CD14-positive monocyte (primary cell): Measurements from ENCODE around the gene RNF113B. TPM values are rescaled to one million over a fixed set of nuclear protein-coding genes. Genes with fewer than 3 reads are reported as not detected.

Experiments used
- DNase-seq, 3 donors: peaks; one replicate each; pipeline ENCODE4 v3.0.0-alpha.2; 2011 to 2022
- H2AFZ ChIP-seq: 2 replicates; pipeline ENCODE4 v1.6.0; 2012; ENCODE audit warnings: mild to moderate bottlenecking, low read depth, low read length, inconsistent platforms; ENCODE audit not compliant: insufficient read depth, poor library complexity, severe bottlenecking
- H3K27ac ChIP-seq, 2 donors: 1 replicate in 1 of 2; 2 replicates in 1 of 2; pipeline ENCODE4 v1.5.1; 2012 to 2013; ENCODE audit warnings: low read length in 2 of 2, control low read depth in 1 of 2, inconsistent platforms in 1 of 2, low read depth in 1 of 2, mild to moderate bottlenecking in 1 of 2
- H3K27me3 ChIP-seq, 2 donors: one replicate each; pipeline versions ENCODE4 v1.6.0 to v1.6.1; 2011 to 2013; ENCODE audit warnings: low read length in 2 of 2; ENCODE audit not compliant: control insufficient read depth in 2 of 2, insufficient read depth in 2 of 2
- H3K36me3 ChIP-seq, 2 donors: replicated peaks in 1 of 2; 1 replicate in 1 of 2; 2 replicates in 1 of 2; pipeline versions ENCODE4 v1.5.1 to v1.6.1; 2012 to 2013; ENCODE audit warnings: low read length in 2 of 2, control low read depth in 1 of 2, inconsistent platforms in 1 of 2, mild to moderate bottlenecking in 1 of 2; ENCODE audit not compliant: insufficient read depth in 2 of 2, control insufficient read depth in 1 of 2
- H3K4me1 ChIP-seq, 2 donors: 1 replicate in 1 of 2; 2 replicates in 1 of 2; pipeline versions ENCODE4 v1.5.1 to v1.6.1; 2012 to 2013; ENCODE audit warnings: low read length in 2 of 2, control low read depth in 1 of 2, inconsistent platforms in 1 of 2, mild to moderate bottlenecking in 1 of 2, moderate library complexity in 1 of 2; ENCODE audit not compliant: insufficient read depth in 2 of 2, control insufficient read depth in 1 of 2
- H3K4me2 ChIP-seq: replicated peaks from 2 replicates; pipeline ENCODE3; 2012; ENCODE audit warnings: low read length, moderate library complexity, mild to moderate bottlenecking; ENCODE audit not compliant: poor library complexity, severe bottlenecking; ENCODE audit errors: extremely low read depth
- H3K4me3 ChIP-seq, 3 experiments: fragments of 200-600 bp in 1 of 3; sonication (generic) in 1 of 3; replicated peaks in 1 of 3; 1 replicate in 2 of 3; 2 replicates in 1 of 3; pipeline ENCODE4 v1.5.1; 2011 to 2013; ENCODE audit warnings: low read length in 3 of 3, mild to moderate bottlenecking in 3 of 3, control low read depth in 2 of 3, low read depth in 2 of 3, inconsistent platforms in 1 of 3, moderate library complexity in 1 of 3
- H3K79me2 ChIP-seq: 2 replicates; pipeline ENCODE4 v1.6.0; 2012; ENCODE audit warnings: mild to moderate bottlenecking, control low read depth, inconsistent platforms, low read length, moderate library complexity; ENCODE audit not compliant: insufficient read depth
- H3K9ac ChIP-seq: 2 replicates; pipeline ENCODE4 v1.6.0; 2017; ENCODE audit warnings: low read length, mild to moderate bottlenecking; ENCODE audit not compliant: insufficient read depth, poor library complexity, severe bottlenecking
- H3K9me3 ChIP-seq, 2 donors: replicated peaks in 1 of 2; 1 replicate in 1 of 2; 2 replicates in 1 of 2; pipeline versions ENCODE4 v1.5.1 to v1.6.1; 2012 to 2013; ENCODE audit warnings: low read length in 2 of 2, control low read depth in 1 of 2; ENCODE audit not compliant: control insufficient read depth in 1 of 2, insufficient read depth in 1 of 2
- H4K20me1 ChIP-seq: 2 replicates; pipeline ENCODE4 v1.6.0; 2012; ENCODE audit warnings: mild to moderate bottlenecking, low read length, control low read depth, moderate library complexity; ENCODE audit not compliant: insufficient read depth
- H3K27ac Mint-ChIP-seq, 7 donors: one replicate each; pipeline ENCODE4 v1.8.0; 2020; ENCODE audit warnings: mild to moderate bottlenecking in 7 of 7, mixed read lengths in 7 of 7, moderate library complexity in 6 of 7, inconsistent platforms in 2 of 7
- H3K27me3 Mint-ChIP-seq, 3 donors: one replicate each; pipeline ENCODE4 v1.8.0; 2021 to 2022; ENCODE audit warnings: low read depth in 3 of 3, mild to moderate bottlenecking in 3 of 3, mixed read lengths in 3 of 3, moderate library complexity in 3 of 3, inconsistent platforms in 1 of 3
- H3K36me3 Mint-ChIP-seq, 2 donors: one replicate each; pipeline ENCODE4 v1.8.0; 2020; ENCODE audit warnings: mixed read lengths in 2 of 2, inconsistent platforms in 1 of 2, mild to moderate bottlenecking in 1 of 2
- H3K4me1 Mint-ChIP-seq: one replicate; pipeline ENCODE4 v1.8.0; 2020; ENCODE audit warnings: mild to moderate bottlenecking, mixed read lengths
- H3K4me3 Mint-ChIP-seq, 2 donors: one replicate each; pipeline ENCODE4 v1.8.0; 2020; ENCODE audit warnings: mild to moderate bottlenecking in 2 of 2, mixed read lengths in 2 of 2, moderate library complexity in 1 of 2
- H3K9me3 Mint-ChIP-seq, 7 donors: one replicate each; pipeline ENCODE4 v1.8.0; 2020 to 2022; ENCODE audit warnings: mixed read lengths in 7 of 7, mild to moderate bottlenecking in 6 of 7, moderate library complexity in 6 of 7, inconsistent platforms in 2 of 7
- CTCF ChIP-seq: fragments of 200-600 bp; IDR thresholded peaks from one replicate; pipeline ENCODE4 v1.8.0; 2022; ENCODE audit warnings: antibody characterized with exemption, mild to moderate bottlenecking
- WGBS: methylation state at CpG from one replicate; pipeline ENCODE4 v1.1.5; 2013; ENCODE audit warnings: missing lambda C conversion rate; ENCODE audit not compliant: insufficient coverage; 5-methylcytosine and 5-hydroxymethylcytosine counted together
- intact Hi-C, 2 donors: fragments of 100-400 bp; cut with micrococcal nuclease; formaldehyde crosslinking; loops; one replicate each; pipeline versions ENCODE4 v1.15.0 to v1.15.1; 2023
- polyA plus RNA-seq, 3 donors: library from polyadenylated mRNA; depleted of rRNA in 1 of 3; unstranded in 2 of 3; stranded (reverse) in 1 of 3; fragments of 300-500 nt in 2 of 3; fragments of >200 nt in 1 of 3; fragmentation: Illumina TruSeq in 2 of 3; gene quantifications; 1 replicate in 2 of 3; 2 replicates in 1 of 3; pipeline ENCODE4 v1.2.3, GENCODE V29; 2012 to 2021

Gene RNF113B
- polyA plus RNA-seq, 3 donors: not detected

GRCh38 chr13:98208606-98209005 lies 31.5 kb upstream of the RNF113B start:
- Histone ChIP-seq H4K20me1 (no peaks in the 10 kb centered on the region), H3K9me3 (peaks cover 6 to 20% of the 10 kb centered on the region in 2 donors), H3K27me3 (no peaks in the 10 kb centered on the region), H3K9ac (no peak overlapping the region), H3K79me2 (no peaks in the 10 kb centered on the region), H3K27ac (no peak overlapping the region), H3K36me3 (no peaks in the 10 kb centered on the region), H2AFZ (no peak overlapping the region), H3K4me2 (no peak overlapping the region), H3K4me1 (no peaks in the 10 kb centered on the region), H3K4me3 (no peak overlapping the region)
- Mint-ChIP-seq H3K9me3 (peaks cover 15 to 39% (median 27%) of the 10 kb centered on the region in 7 donors), H3K27ac (no peak overlapping the region), H3K27me3 (peaks cover 0 to 2% (median 0%) of the 10 kb centered on the region in 3 donors), H3K36me3 (no peaks in the 10 kb centered on the region), H3K4me1 (no peaks in the 10 kb centered on the region), H3K4me3 (no peak overlapping the region)
- no peak for TF ChIP-seq CTCF
- DNase-seq: no peak
- WGBS: 94% methylated on average over 5 of the region's 5 CpGs
- intact Hi-C loops: no loop called here

GRCh38 chr13:98207416-98207815 lies 30.3 kb upstream of the RNF113B start:
- no peaks in the 10 kb centered on the region for H3K36me3 Mint-ChIP-seq
- H3K4me2 ChIP-seq: no peak overlapping the region

More at GRCh38 chr13:98207416-98207815, 30.3 kb upstream of the RNF113B start:
- no peak overlapping the region for H3K4me3 Mint-ChIP-seq
- no peak overlapping the region for H2AFZ ChIP-seq
- H3K79me2 ChIP-seq: no peaks in the 10 kb centered on the region
- intact Hi-C loops: no loop called here
- no peaks in the 10 kb centered on the region for H4K20me1 ChIP-seq
- H3K4me1 Mint-ChIP-seq: no peaks in the 10 kb centered on the region
- no peak for DNase-seq
- peaks cover 6 to 27% of the 10 kb centered on the region in 2 donors for H3K9me3 ChIP-seq
- no peak overlapping the region for H3K9ac ChIP-seq
- 96% methylated on average over 3 of the region's 4 CpGs for WGBS
- H3K27ac Mint-ChIP-seq: no peak overlapping the region
- H3K4me3 ChIP-seq: no peak overlapping the region
- no peaks in the 10 kb centered on the region for H3K36me3 ChIP-seq
- peaks cover 15 to 40% (median 27%) of the 10 kb centered on the region in 7 donors for H3K9me3 Mint-ChIP-seq
- TF ChIP-seq CTCF: no peak
- no peaks in the 10 kb centered on the region for H3K27me3 ChIP-seq
- H3K4me1 ChIP-seq: no peaks in the 10 kb centered on the region
- H3K27me3 Mint-ChIP-seq: peaks cover 0 to 2% (median 0%) of the 10 kb centered on the region in 3 donors
- H3K27ac ChIP-seq: no peak overlapping the region
